Measurements from ENCODE around the gene EXOC3. TPM values are rescaled to one million over a fixed set of nuclear protein-coding genes. Genes with fewer than 3 reads are reported as not detected.

EXOC3 gene
- polyA plus RNA-seq, 1 experiment, result 27.3 TPM

GRCh38 chr5:436641-436975 is 6.4 kb upstream of the EXOC3 start:
- no peak overlapping the region for H3K27ac ChIP-seq (ENCODE audit: low read depth, low read length)
- no peak for DNase-seq (ENCODE audit: low read depth, low spot score)
- no peaks in the 10 kb centered on the region; the same call in 1 of the 2 replicates for H3K9me3 ChIP-seq (ENCODE audit: control insufficient read depth, insufficient read depth, low read length)
- ChIA-PET POLR2A (no interaction called here), CTCF (interaction anchor here (1.2 to 5.2 kb wide), 2 partner anchors 10 to 120 kb away, joined by 4 to 31 read pairs; no protein-coding TSS in a partner anchor)
- no peaks in the 10 kb centered on the region for H3K27me3 ChIP-seq (ENCODE audit: control insufficient read depth, insufficient read depth, low read length)
- no peak overlapping the region for H3K4me3 ChIP-seq (ENCODE audit: low read depth, low read length)
- no peak for TF ChIP-seq CTCF (IDR thresholded peaks at IDR 0.05; ENCODE audit: low read depth, low read length)

GRCh38 chr5:437281-437771 is 5.7 kb upstream of the EXOC3 start:
- no peak overlapping the region for H3K4me3 ChIP-seq (ENCODE audit: low read depth, low read length)
- ChIA-PET CTCF (interaction anchor here (5.2 kb wide), 1 partner anchor 120 kb away, joined by 31 read pairs; no protein-coding TSS in a partner anchor), POLR2A (no interaction called here)
- H3K27ac ChIP-seq (ENCODE audit: low read depth, low read length), result no peak overlapping the region
- TF ChIP-seq CTCF (IDR thresholded peaks at IDR 0.05; ENCODE audit: low read depth, low read length), result no peak
- no peak for DNase-seq (ENCODE audit: low read depth, low spot score)
- H3K9me3 ChIP-seq (ENCODE audit: control insufficient read depth, insufficient read depth, low read length), result peaks cover 3% of the 10 kb centered on the region
- no peaks in the 10 kb centered on the region for H3K27me3 ChIP-seq (ENCODE audit: control insufficient read depth, insufficient read depth, low read length)

GRCh38 chr5:438481-438981 is 4.4 kb upstream of the EXOC3 start:
- CTCF ChIA-PET, result interaction anchor here (5.2 kb wide), 1 partner anchor 121 kb away, joined by 31 read pairs; no protein-coding TSS in a partner anchor
- Histone ChIP-seq H3K27ac (ENCODE audit: low read depth, low read length) (no peak overlapping the region), H3K4me3 (ENCODE audit: low read depth, low read length) (no peak overlapping the region), H3K9me3 (ENCODE audit: control insufficient read depth, insufficient read depth, low read length) (peaks cover 7% of the 10 kb centered on the region), H3K27me3 (ENCODE audit: control insufficient read depth, insufficient read depth, low read length) (no peaks in the 10 kb centered on the region)
- DNase-seq (ENCODE audit: low read depth, low spot score), result no peak
- TF ChIP-seq CTCF (IDR thresholded peaks at IDR 0.05; ENCODE audit: low read depth, low read length), result no peak
- POLR2A ChIA-PET, result no interaction called here

- no peak for TF ChIP-seq CTCF (IDR thresholded peaks at IDR 0.05; ENCODE audit: low read depth, low read length)
- H3K27me3 ChIP-seq (ENCODE audit: control insufficient read depth, insufficient read depth, low read length), result no peaks in the 10 kb centered on the region
- H3K4me3 ChIP-seq (ENCODE audit: low read depth, low read length), result no peak overlapping the region
- no peak for DNase-seq (ENCODE audit: low read depth, low spot score)
- H3K27ac ChIP-seq (ENCODE audit: low read depth, low read length), result no peak overlapping the region
- POLR2A ChIA-PET, result no interaction called here
- H3K9me3 ChIP-seq (ENCODE audit: control insufficient read depth, insufficient read depth, low read length), result peaks cover 7% of the 10 kb centered on the region
- CTCF ChIA-PET, result interaction anchor here (1.0 to 5.2 kb wide), 2 partner anchors 8 to 122 kb away, joined by 3 to 31 read pairs; no protein-coding TSS in a partner anchor
Measured at GRCh38 chr5:439181-439580, 3.8 kb upstream of the EXOC3 start.

- no peak for TF ChIP-seq CTCF (IDR thresholded peaks at IDR 0.05; ENCODE audit: low read depth, low read length)
- H3K27me3 ChIP-seq (ENCODE audit: control insufficient read depth, insufficient read depth, low read length), result no peaks in the 10 kb centered on the region
- no peak for DNase-seq (ENCODE audit: low read depth, low spot score)
- no peak overlapping the region for H3K27ac ChIP-seq (ENCODE audit: low read depth, low read length)
- H3K9me3 ChIP-seq (ENCODE audit: control insufficient read depth, insufficient read depth, low read length), result peaks cover 7% of the 10 kb centered on the region
- no peak overlapping the region for H3K4me3 ChIP-seq (ENCODE audit: low read depth, low read length)
- CTCF ChIA-PET, result interaction anchor here (0.9 to 1.0 kb wide), 2 partner anchors 9 to 123 kb away, joined by 3 to 5 read pairs; no protein-coding TSS in a partner anchor
- POLR2A ChIA-PET, result no interaction called here
Measured at GRCh38 chr5:439636-440035, 3.3 kb upstream of the EXOC3 start.
